H9 (cell line): ENCODE measurements around the gene LPCAT3. TPM values are rescaled to one million over a fixed set of nuclear protein-coding genes. Genes with fewer than 3 reads are reported as not detected.

Source experiments
- DNase-seq: peaks from one replicate; pipeline ENCODE4 v3.0.0-alpha.2; 2017
- H2AFZ ChIP-seq: one replicate; pipeline ENCODE4 v1.6.1; 2013; ENCODE audit warnings: mild to moderate bottlenecking, low read length, control low read depth, moderate library complexity
- H2AK5ac ChIP-seq: 2 replicates; pipeline ENCODE4 v1.6.1; 2013; ENCODE audit warnings: low read length, control low read depth, mixed read lengths; ENCODE audit not compliant: insufficient read length
- H2BK120ac ChIP-seq: one replicate; pipeline ENCODE4 v1.6.1; 2013; ENCODE audit warnings: low read depth, mild to moderate bottlenecking, low read length, control low read depth, inconsistent platforms; ENCODE audit not compliant: poor library complexity, severe bottlenecking
- H2BK12ac ChIP-seq: 2 replicates; pipeline ENCODE4 v1.6.1; 2013; ENCODE audit warnings: low read length, control low read depth, mixed read lengths, low read depth; ENCODE audit not compliant: insufficient read length
- H2BK15ac ChIP-seq: 2 replicates; pipeline ENCODE4 v1.6.1; 2013; ENCODE audit warnings: low read depth, low read length, control low read depth
- H2BK20ac ChIP-seq: one replicate; pipeline ENCODE4 v1.6.1; 2013; ENCODE audit warnings: low read depth, mild to moderate bottlenecking, low read length, control low read depth, inconsistent platforms; ENCODE audit not compliant: poor library complexity, severe bottlenecking
- H2BK5ac ChIP-seq: 2 replicates; pipeline ENCODE4 v1.6.1; 2013; ENCODE audit warnings: low read length, control low read depth, mixed read lengths; ENCODE audit not compliant: insufficient read length
- H3K14ac ChIP-seq: 2 replicates; pipeline ENCODE4 v1.6.1; 2013; ENCODE audit warnings: low read length, control low read depth; ENCODE audit not compliant: insufficient read depth
- H3K18ac ChIP-seq: 2 replicates; pipeline ENCODE4 v1.6.1; 2013; ENCODE audit warnings: low read depth, mild to moderate bottlenecking, mixed read lengths, low read length, control low read depth; ENCODE audit not compliant: insufficient read length
- H3K23ac ChIP-seq: 2 replicates; pipeline ENCODE4 v1.6.1; 2013; ENCODE audit warnings: low read length, control low read depth, mixed read lengths, low read depth; ENCODE audit not compliant: insufficient read length
- H3K23me2 ChIP-seq: 2 replicates; pipeline ENCODE4 v1.6.1; 2013; ENCODE audit warnings: low read depth, mild to moderate bottlenecking, mixed read lengths, low read length, control low read depth; ENCODE audit not compliant: insufficient read length, poor library complexity, severe bottlenecking
- H3K27ac ChIP-seq: 2 replicates; pipeline ENCODE4 v1.5.1; 2013; ENCODE audit warnings: low read length, control low read depth, mixed read lengths, low read depth; ENCODE audit not compliant: insufficient read length
- H3K27me3 ChIP-seq: 2 replicates; pipeline ENCODE4 v1.6.1; 2013; ENCODE audit warnings: low read length, control low read depth, inconsistent platforms; ENCODE audit not compliant: insufficient read depth
- H3K4ac ChIP-seq: 2 replicates; pipeline ENCODE4 v1.6.1; 2013; ENCODE audit warnings: low read depth, mild to moderate bottlenecking, control low read depth, inconsistent platforms, low read length, moderate library complexity
- H3K4me1 ChIP-seq: 2 replicates; pipeline ENCODE4 v1.6.1; 2013; ENCODE audit warnings: low read length, control low read depth, inconsistent platforms; ENCODE audit not compliant: insufficient read depth
- H3K4me2 ChIP-seq: 2 replicates; pipeline ENCODE4 v1.6.1; 2013; ENCODE audit warnings: low read length, control low read depth, mixed read lengths; ENCODE audit not compliant: insufficient read length, insufficient read depth
- H3K56ac ChIP-seq: 2 replicates; pipeline ENCODE4 v1.6.1; 2013; ENCODE audit warnings: low read depth, mild to moderate bottlenecking, mixed read lengths, low read length, control low read depth; ENCODE audit not compliant: insufficient read length
- H3K79me1 ChIP-seq: 2 replicates; pipeline ENCODE4 v1.6.1; 2013; ENCODE audit warnings: low read depth, mild to moderate bottlenecking, moderate library complexity, low read length, control low read depth, inconsistent platforms; ENCODE audit not compliant: insufficient read depth, poor library complexity, severe bottlenecking
- H3K79me2 ChIP-seq: 2 replicates; pipeline ENCODE4 v1.6.1; 2013; ENCODE audit warnings: low read length, control low read depth, inconsistent platforms; ENCODE audit not compliant: insufficient read depth
- H3K9ac ChIP-seq: 2 replicates; pipeline ENCODE4 v1.6.1; 2013; ENCODE audit warnings: low read length, control low read depth, mixed read lengths; ENCODE audit not compliant: insufficient read length; ENCODE audit errors: extremely low read depth
- H3K9me3 ChIP-seq: one replicate; pipeline ENCODE4 v1.6.1; 2013; ENCODE audit warnings: low read depth, low read length, inconsistent platforms; ENCODE audit not compliant: control insufficient read depth
- H3T11ph ChIP-seq: one replicate; pipeline ENCODE4 v1.6.1; 2013; ENCODE audit warnings: mild to moderate bottlenecking, low read length, control low read depth, inconsistent platforms
- H4K20me1 ChIP-seq: one replicate; pipeline ENCODE4 v1.6.1; 2013; ENCODE audit not compliant: control insufficient read depth, insufficient read length, insufficient read depth
- H4K5ac ChIP-seq: 2 replicates; pipeline ENCODE4 v1.6.1; 2013; ENCODE audit warnings: low read depth, mild to moderate bottlenecking, mixed read lengths, low read length, control low read depth; ENCODE audit not compliant: insufficient read length
- H4K8ac ChIP-seq: replicated peaks from 2 replicates; pipeline ENCODE4 v1.6.1; 2013; ENCODE audit warnings: low read length, control low read depth, mixed read lengths, low read depth; ENCODE audit not compliant: insufficient read length
- H4K91ac ChIP-seq: 2 replicates; pipeline ENCODE4 v1.6.1; 2013; ENCODE audit warnings: low read depth, mild to moderate bottlenecking, moderate library complexity, mixed read lengths, low read length, control low read depth; ENCODE audit not compliant: insufficient read length
- H3K27ac Mint-ChIP-seq, 3 experiments: 2 replicates in 2 of 3; 3 replicates in 1 of 3; pipeline ENCODE4 v1.8.0; 2020 to 2021; ENCODE audit warnings: mixed read lengths in 3 of 3, mild to moderate bottlenecking in 1 of 3, moderate library complexity in 1 of 3
- H3K27me3 Mint-ChIP-seq: 2 replicates; pipeline ENCODE4 v1.8.0; 2021; ENCODE audit warnings: low read depth, mild to moderate bottlenecking, moderate library complexity, mixed read lengths
- H3K36me3 Mint-ChIP-seq, 3 experiments: 2 replicates in 2 of 3; 3 replicates in 1 of 3; pipeline ENCODE4 v1.8.0; 2020 to 2021; ENCODE audit warnings: low read depth in 3 of 3, mixed read lengths in 3 of 3; ENCODE audit not compliant: insufficient read depth in 1 of 3
- H3K4me1 Mint-ChIP-seq, 2 experiments: 2 replicates each; pipeline ENCODE4 v1.8.0; 2020; ENCODE audit warnings: mixed read lengths in 2 of 2
- H3K4me3 Mint-ChIP-seq, 2 experiments: 2 replicates in 1 of 2; 3 replicates in 1 of 2; pipeline ENCODE4 v1.8.0; 2020 to 2021; ENCODE audit warnings: mild to moderate bottlenecking in 2 of 2, mixed read lengths in 2 of 2, moderate library complexity in 1 of 2
- H3K9me3 Mint-ChIP-seq, 2 experiments: 2 replicates in 1 of 2; 3 replicates in 1 of 2; pipeline ENCODE4 v1.8.0; 2020; ENCODE audit warnings: mild to moderate bottlenecking in 2 of 2, mixed read lengths in 2 of 2, moderate library complexity in 1 of 2
- WGBS: extraction: QIAGEN DNeasy Blood & Tissue Kit; methylation state at CpG from one replicate; pipeline ENCODE4 v1.1.7; 2013; ENCODE audit warnings: missing lambda C conversion rate, low lambda C conversion rate, mixed read lengths; ENCODE audit not compliant: insufficient read length; ENCODE audit errors: extremely low coverage; 5-methylcytosine and 5-hydroxymethylcytosine counted together
- total RNA-seq: library from RNA; stranded (reverse); gene quantifications from 2 replicates; pipeline ENCODE4 v1.2.1, GENCODE V29; 2021
- TF ChIP-seq, protein P1 (sequence below): fragments of 200-600 bp; sonication (generic); conservative IDR thresholded peaks from 3 replicates; pipeline ENCODE4 v1.8.0; 2021; ENCODE audit warnings: antibody characterized with exemption, mild to moderate bottlenecking

LPCAT3 gene
- total RNA-seq, 1 experiment from 2014 or later, result 47.7 TPM

- H3K14ac ChIP-seq, result no peak overlapping the region
- no peak overlapping the region for H2AK5ac ChIP-seq
- Mint-ChIP-seq H3K4me1 (peaks cover 29 to 41% of the 10 kb centered on the region in 2 experiments), H3K36me3 (peaks cover 22 to 75% (median 50%) of the 10 kb centered on the region in 3 experiments), H3K27me3 (no peaks in the 10 kb centered on the region; the same call in 1 of the 2 replicates), H3K9me3 (no peaks in the 10 kb centered on the region; a peak in 1 of 5 replicates), H3K27ac (peak overlapping the region in 1 of 3 experiments; percentile 20; a peak in 2 of 7 replicates), H3K4me3 (no peak overlapping the region; a peak in 1 of 5 replicates)
- no peak overlapping the region for H4K91ac ChIP-seq
- no peak overlapping the region for H4K5ac ChIP-seq
- H2AFZ ChIP-seq, result no peak overlapping the region
- no peak overlapping the region for H2BK5ac ChIP-seq
- no peaks in the 10 kb centered on the region for H4K20me1 ChIP-seq
- no peak overlapping the region for H4K8ac ChIP-seq
- H2BK15ac ChIP-seq, result no peak overlapping the region
- no peaks in the 10 kb centered on the region for H3K4me1 ChIP-seq
- no peak overlapping the region for H3T11ph ChIP-seq
- H3K23me2 ChIP-seq, result peaks cover 9% of the 10 kb centered on the region
- H3K9me3 ChIP-seq, result no peaks in the 10 kb centered on the region
- WGBS, result no CpG with 5 or more reads among the region's 8 CpGs
- no peak overlapping the region for H3K4me2 ChIP-seq
- no peak overlapping the region for H3K9ac ChIP-seq
- H3K56ac ChIP-seq, result no peak overlapping the region
- no peak for DNase-seq
- no peak overlapping the region for H3K4ac ChIP-seq
- no peak overlapping the region for H2BK20ac ChIP-seq
- H3K27ac ChIP-seq, result no peak overlapping the region
- no peaks in the 10 kb centered on the region for H3K79me1 ChIP-seq
- H3K27me3 ChIP-seq, result no peaks in the 10 kb centered on the region
- H3K23ac ChIP-seq, result no peak overlapping the region
- TF ChIP-seq, protein P1, sequence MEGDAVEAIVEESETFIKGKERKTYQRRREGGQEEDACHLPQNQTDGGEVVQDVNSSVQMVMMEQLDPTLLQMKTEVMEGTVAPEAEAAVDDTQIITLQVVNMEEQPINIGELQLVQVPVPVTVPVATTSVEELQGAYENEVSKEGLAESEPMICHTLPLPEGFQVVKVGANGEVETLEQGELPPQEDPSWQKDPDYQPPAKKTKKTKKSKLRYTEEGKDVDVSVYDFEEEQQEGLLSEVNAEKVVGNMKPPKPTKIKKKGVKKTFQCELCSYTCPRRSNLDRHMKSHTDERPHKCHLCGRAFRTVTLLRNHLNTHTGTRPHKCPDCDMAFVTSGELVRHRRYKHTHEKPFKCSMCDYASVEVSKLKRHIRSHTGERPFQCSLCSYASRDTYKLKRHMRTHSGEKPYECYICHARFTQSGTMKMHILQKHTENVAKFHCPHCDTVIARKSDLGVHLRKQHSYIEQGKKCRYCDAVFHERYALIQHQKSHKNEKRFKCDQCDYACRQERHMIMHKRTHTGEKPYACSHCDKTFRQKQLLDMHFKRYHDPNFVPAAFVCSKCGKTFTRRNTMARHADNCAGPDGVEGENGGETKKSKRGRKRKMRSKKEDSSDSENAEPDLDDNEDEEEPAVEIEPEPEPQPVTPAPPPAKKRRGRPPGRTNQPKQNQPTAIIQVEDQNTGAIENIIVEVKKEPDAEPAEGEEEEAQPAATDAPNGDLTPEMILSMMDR, result no peak
- H3K79me2 ChIP-seq, result peaks cover 17% of the 10 kb centered on the region; the same call in 1 of the 2 replicates
- no peak overlapping the region for H3K18ac ChIP-seq
- H2BK120ac ChIP-seq, result no peak overlapping the region
- no peak overlapping the region for H2BK12ac ChIP-seq
These were observed 84.2 kb downstream of the LPCAT3 start for GRCh38 chr12:6934110-6934509.
